Stimulated activated CD4-positive, alpha-beta T cell treated with anti-CD3 and anti-CD28 coated beads, TNF-alpha, amount 100 ng/mL, for 24 hours (primary cell): ENCODE data around the gene CUBN.
A peak's percentile ranks its signal among the peaks of the same experiment; 100 is the strongest.
"Not testable (repeated sequence)": the region's sequence is repeated elsewhere in the genome, so short reads cannot be mapped to it uniquely, and the experiment has no call there.

Source experiments
- DNase-seq, 3 experiments: peaks; one replicate each; pipeline ENCODE4 v3.0.0-alpha.2; 2020; ENCODE audit warnings: low read depth in 3 of 3

Gene CUBN

DNA sequence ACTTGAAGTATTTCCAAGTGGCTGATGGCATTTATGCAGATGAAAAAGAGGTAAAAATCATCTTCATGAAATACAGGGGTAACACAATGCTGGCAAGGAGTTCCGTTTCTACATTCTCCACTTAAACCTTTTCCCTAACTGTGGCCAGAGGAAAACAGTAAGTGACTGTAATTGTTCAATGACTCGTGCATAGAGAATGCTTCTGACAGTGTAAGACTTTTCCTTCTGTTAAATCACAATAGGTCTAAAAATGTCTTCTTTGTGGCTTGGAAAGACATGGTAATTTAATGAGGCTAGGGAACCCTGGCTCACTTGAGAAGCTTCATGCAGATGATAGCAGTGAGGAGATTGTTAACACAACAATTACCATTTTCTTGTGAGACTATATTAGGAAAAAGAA is 262.1 kb downstream of the CUBN start:
- no peak for DNase-seq

DNA sequence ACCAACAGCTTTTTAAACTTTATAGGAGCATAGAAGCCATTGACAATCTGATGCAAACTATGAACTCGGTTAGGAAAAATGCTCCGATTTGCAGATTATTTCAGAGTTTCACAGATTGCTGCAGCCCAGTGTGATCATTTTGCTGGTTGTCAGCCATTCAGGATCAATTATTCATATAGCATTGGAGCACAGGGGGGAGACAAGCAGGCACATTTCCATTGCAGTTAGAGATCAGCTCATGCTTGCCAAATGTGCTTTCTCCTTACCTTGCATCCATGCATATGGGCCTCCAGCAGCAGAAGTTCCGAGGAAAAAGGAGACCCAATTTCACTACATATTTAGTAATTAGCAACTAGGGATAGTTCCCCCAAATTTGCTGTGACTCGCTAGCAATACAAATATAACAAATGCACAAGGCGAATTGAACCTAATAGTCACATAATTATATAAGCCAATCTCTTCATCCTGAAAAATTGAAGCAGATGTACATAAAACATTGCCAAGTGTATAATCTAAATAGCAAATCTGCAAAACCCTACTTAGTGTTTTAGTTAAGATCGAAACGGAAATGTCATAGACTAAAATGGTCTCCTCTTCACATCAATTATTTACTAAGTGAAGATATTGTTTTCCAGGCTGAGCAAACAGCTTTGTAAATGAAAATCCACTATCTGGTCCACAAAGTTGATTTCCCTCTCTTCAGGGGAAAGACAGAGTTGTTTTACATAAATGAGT is 262.9 kb downstream of the CUBN start:
- no peak for DNase-seq

DNA sequence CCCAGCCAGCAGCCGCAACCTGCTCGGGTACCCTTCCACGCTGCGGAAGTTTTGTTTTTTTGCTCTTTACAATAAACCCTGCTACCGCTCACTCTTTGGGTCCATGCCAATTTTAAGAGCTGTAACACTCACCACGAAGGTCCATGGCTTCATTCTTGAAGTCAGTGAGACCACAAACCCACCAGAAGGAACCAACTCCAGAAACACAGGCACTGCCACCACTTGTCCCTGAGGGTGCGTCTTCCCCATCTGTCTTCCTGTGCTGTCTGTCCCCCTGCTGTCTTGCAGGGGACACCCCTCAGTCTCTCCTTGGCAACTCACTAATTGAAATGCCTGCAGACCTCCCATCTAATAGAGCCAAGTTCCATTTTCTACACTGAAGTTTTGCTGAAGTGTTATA is 263.8 kb downstream of the CUBN start:
- DNase-seq: no peak

DNA sequence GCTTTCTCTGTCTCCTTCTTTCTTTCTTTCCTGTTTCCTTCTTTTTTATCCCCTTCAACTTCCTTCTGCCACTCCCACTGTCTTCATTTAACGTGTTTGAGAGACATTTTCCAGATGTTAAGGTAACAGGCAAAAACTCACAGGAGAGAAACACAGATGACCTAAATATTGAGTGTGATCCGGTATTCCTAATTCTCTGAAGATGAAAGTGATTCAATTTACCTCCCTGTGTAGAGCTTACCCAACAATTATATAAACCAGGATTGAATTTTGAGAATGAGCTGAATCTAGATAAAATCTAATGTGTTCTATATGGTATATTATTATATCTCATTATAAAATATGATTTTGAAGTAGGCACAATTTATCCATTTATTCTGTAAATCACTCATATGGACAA is 265.8 kb downstream of the CUBN start:
- DNase-seq: no peak

DNA sequence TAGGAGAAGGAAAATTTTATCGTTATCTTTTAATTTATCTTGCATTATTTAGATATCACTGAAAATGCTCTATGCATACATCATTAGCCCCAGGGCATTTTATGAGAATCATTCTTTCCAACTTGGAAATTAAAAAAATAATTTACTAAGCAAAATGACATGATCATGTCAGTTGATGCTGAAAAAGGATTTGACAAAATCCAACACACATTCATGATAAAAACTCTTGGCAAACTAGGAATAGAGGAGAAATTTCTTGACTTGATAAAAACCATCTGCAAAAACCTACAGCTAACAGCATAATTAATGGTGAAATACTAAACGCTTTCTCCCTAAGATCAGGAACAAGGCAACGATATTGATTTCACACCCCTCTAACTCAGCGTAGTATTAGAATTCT is 272.2 kb downstream of the CUBN start:
- no peak for DNase-seq

DNA sequence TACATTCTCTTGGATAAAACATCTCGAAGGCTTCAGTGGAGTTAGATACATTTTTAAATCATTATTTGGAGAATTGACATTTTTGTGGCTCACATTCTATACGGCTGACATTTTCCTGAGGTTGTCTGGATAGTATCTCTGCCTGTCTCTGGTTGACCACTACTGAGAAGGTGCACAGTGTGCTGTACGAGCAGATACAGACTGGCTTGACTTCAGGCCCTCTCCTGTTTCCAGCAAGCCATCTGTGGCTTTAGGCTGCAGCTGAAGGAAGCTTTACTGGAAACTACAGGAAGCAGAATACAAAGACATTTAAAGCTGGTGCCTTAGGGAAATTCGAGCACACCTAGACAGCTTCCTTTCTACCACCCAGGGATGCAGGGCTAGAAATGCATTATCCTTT is 273.0 kb downstream of the CUBN start:
- no peak for DNase-seq

DNA sequence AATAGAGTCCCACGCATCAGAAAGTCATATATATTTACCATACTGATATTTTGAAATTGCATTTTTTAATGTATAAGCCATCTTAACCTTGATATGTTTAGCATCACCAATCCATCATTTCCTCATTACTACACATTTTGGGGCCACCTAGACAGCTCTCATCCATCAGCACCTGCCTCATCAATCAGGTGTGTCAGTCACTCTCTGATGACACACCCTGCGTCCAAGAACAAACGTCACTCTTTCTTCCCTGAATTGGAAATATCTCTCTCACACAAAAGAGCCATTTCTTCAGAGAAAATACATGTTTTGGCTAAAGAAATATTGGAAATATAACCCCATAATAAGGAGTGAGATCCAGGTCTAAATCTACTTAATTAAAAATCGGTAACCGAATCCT is 273.5 kb downstream of the CUBN start:
- no peak for DNase-seq

DNA sequence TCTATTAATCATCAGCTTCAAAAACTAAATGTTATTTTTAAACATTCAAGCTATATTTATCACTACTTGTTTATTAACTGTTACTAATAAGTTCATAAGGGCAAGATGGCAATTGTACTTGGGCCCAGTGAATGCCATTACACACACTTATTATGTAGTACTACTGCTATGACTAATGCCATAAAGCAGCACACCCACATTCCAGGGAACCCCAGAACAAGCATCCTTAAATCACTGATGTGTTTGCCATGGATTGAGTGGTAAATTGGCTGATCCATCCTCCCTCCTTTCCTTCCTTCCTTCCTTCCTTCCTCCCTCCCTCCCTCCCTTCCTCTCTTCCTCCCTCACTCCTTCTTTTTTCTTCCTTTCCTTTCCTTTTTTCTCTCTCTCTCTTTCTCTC is 275.0 kb downstream of the CUBN start:
- no peak for DNase-seq

DNA sequence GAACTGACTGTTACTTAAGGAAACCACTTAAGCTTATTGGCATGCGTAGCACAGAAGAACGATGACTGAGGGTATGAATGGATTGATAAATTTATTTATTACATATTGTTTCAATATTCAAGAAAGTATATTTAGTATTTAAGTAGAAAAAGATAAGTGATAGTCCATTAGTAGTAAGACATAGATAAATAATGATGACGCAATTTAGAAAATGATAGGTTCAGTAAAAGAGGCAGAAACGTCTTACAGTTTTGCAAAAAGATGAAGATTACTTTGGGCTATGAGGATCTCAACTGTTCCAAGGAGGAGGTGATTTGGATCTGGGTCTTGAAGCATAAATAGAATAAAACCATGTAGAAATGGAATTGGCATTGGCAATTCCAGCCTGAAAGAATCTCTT is 275.8 kb downstream of the CUBN start:
- no peak for DNase-seq

DNA sequence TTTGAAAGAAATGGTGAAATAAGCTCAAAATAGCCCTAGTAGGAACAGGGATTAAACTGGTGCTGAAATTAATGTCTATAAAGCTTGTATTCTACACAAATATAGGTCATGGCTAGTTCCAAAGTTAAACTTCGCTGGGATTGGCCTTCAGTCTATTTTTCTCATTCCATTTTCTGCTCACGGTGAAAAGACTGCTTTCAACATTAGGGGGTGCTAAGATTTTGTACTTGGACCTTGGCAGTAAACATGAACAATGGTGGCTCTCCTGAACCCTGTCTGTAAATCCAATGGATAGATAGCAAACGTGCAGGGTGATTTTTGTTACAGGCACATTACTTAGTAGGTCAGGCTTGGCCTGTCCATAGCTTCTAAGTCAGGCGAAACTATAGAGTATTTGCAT is 276.4 kb downstream of the CUBN start:
- DNase-seq: no peak

DNA sequence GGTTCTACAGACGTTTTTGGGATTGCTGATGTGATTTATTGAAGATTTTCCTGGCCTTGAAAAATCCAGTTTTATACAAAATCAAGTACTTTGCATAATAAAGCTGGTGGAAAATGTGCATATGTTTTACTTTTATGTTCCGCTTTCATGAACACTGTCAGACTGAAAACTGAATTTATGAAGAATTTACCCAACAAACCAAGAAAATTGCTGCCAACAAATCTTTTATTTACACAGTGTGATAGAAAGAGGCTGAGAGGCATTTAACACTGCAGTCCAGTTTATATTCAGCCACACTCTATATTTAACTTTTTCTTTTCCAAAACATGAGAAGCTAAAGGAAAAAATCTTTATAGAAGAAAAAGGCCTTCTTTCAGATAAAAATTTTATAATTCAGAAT is 277.0 kb downstream of the CUBN start:
- DNase-seq: no peak

DNA sequence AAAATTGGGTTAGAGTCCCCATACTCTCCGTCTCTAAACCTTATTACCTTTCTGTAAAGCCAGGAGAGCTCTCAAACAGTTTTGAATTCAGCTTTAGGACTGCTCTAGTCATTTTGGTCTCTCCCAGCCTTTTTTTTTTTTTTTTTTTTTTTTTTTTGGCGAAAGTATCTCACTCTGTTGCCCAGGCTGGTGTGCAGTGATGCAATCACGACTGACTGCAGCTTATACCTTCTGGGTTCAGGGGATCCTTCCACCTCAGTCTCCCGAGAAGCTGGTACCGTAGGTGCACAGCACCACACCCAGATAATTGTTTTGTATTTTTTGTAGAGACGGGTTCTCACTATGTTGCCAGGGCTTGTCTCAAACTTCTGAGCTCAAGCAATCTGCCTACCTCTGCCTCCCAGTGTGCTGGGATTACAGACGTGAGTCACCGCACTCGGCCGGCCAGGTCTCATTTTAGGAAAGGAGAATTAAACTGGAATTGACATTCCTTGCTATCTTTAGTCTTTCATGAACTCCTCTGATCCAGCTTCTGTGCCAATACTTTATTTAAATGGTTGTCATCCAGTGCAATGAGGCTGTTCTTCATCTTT is 281.0 kb downstream of the CUBN start:
- no peak for DNase-seq

DNA sequence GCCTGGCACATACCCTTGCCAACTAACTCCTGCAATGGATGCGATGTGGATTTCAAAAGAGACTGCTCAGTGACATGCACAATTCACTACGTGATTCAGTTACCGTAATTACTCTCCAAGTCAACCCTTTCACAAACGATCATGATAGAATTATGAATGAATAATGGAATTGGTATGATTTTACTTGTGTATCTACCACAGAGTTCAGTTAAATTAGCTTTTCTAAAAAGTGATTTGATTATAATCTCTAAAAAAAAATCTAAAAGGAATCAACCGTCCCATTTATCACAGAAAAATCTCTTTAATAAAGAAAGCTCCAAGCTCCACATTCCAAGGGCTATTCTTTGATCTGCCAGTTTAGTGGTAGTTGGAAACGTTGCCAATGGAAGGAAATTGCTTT is 282.0 kb downstream of the CUBN start:
- no peak for DNase-seq

DNA sequence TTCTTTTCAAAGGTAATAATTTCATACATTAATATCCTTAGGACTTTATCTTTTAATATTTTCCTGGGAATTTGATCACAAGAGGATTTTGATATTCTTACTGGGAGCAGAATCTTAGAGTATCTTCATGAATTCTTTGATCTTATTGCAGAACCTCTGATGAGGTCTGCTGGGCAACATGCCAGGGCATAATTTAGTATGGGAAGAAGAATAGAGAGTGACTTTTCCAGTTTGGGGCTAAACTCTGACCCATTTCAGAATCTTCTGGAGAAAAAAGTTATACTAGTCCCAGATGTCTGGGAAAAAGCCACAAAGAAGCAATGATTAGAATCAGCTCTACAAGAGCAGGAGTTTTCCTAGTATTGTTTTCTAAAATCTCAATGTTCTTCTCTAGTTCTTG is 284.4 kb downstream of the CUBN start:
- no peak for DNase-seq

DNA sequence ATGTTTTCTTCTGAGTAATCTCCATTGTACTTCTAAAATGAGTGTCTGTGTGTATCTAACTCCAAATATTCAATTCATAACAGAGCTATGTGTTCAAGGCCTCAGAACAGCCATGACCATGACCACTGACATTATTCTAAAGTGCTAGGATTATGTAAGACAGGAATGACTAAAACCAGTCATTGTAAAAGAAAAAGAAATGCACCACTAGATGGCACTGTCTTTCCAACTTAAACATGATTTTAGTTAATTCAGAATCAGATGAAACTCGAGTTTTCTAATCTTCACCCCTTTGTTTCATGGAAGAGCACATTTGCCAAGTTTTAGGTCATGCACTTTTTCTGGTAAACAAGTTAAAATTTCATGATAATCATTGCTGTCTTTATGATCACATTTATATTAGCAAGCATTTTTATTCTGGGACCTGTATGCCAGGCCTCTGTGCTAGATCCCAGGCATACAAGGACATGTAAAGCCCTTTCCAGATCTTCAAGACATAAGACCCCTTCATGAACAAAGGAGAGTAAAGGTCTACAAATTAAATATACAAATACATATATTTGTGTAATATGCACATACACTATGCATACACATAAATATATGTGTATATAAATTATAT is 286.2 kb downstream of the CUBN start:
- no peak for DNase-seq

DNA sequence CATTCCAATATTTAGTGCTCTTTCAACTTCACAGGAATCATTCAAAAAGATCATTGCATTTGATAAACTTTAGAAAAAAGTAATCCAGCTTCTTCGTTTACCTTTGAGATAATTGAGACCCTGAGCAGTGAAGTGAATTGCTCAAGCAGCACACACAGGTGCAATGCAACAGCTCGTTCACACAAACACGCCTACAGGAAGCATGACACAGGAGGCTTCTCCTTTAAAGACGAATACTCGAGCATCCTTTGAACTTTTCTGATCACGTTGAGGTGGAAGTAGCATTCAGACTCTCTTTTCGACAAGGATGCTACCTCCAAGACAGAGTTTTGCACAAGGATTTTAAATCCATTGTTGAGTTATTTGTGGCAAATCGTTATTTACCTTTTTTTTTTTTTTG is 294.4 kb downstream of the CUBN start:
- peak in 1 of 3 experiments; percentile 8 for DNase-seq

DNA sequence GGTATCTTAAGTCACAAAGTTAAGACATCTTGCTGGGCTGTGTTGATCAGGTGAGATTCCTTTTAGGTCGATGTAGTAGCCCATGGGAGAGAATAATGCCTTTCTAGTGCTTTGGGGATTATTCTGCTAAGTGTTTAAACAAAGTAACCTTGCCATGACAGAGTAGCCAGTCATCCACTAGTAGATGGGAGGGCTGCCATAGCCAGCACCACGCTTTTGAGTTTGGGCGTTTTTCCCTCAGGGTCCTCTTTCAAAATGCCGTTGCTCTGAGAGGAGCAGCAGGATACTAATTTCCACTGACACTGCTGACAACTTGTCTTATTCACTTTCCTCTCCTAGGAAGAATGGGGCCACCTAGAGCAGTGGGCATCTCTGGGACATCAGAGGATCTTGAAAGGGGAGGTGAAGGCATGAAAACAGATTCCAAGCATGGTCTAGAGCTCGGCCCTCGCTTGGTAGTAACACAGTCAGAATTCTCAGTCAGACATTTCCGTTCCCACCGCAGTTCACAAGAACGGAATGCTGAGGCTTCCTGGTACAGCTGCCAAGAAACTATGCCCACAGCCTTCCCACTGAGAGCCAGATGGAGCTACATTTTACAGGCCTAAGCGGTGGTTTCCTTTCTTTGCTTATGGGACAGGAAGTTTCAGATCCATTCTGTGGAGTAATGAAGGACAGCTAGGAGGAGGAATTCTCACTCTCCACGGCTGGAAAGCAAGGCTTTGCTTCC is 297.1 kb downstream of the CUBN start:
- no peak for DNase-seq

DNA sequence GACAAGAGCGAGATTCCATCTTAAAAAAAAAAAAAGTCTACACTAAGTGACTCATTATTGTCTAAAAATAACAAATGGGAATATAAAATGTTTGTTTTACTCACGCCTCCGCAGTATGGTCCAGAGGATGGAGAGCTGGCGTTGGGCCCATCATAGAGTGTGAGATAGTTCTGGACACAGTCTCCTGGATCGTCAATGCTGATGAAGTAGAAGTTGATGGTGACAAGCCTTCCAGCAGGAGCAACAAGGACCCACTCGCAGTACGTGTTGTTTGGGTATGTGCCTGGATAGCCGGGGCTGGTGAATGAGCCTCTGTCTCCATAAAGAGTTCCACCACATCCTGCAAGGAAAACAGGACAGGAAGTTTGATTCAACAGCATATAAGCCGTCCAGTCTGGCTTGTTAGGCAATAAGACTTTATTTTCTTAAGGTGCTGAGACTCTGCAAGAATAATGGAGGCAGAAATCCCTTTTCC is 300.9 kb downstream of the CUBN start:
- DNase-seq: no peak

DNA sequence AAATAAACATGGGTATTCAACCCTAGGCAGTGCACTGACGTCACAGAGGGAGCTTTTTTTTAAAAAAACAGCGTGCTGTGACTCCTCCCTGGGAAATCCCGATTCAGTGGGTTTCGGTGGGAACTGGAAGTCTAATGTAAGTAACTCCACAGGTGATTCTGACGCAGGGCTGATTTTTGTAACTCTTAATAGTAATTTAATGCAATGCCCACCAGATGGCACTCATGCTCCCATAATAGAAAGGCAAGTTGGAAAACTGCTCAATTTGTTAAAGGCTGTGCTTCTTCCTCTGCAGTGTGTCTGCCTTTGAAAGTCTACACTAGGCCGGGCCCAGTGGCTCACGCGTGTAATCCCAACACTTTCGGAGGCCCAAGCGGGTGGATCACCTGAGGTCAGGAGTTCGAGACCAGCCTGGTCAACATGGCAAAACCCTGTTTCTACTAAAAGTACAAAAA is 301.5 kb downstream of the CUBN start:
- peak; percentile 33 to 52 (median 38) for DNase-seq

DNA sequence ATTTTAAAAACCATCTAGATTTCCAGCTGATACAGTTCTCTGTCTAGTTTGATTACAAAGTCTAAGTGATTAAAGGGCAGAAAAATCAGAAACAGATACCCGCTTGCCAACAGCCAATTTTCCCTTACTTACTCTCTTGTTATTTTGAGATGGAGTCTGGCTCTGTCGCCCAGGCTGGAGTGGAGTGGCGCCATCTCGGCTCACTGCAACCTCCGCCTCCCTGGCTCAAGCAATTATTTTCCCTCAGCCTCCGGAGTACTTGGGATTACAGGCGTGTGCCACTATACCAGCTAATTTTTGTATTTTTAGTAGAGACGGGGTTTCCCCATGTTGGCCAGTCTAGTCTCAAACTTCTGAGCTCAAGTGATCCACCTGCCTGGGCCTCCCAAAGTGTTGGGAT is 302.1 kb downstream of the CUBN start:
- DNase-seq: not testable (repeated sequence)

DNA sequence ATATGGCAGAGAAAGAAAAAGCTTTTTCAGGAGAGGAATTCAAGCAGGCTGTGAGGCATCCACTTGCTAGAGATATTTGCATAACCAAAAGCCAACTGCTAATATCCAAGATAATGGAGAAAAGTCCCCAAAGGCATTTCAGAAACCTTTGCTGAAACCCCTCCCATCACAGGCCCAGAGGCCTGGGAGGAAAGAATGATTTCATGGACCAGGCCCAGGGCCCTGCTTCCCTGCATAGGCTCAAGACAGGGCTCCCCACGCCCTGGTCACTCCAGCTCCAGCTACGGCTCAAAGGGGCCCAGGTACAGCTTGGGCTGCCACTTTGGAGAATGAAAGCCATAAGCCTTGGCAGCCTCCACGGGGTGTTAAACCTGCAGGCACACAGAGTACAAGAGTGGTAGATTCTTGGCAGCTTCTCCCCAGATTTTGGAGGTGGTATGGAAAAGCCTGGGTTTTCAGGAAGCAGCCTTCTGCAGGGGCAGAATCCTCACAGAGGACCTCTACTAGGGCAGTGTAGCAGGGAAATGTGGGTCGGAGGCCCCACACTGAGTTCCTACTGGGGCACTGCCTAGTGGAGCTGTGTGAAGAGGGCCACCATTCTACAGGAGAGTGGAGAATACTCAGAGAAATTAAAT is 306.8 kb downstream of the CUBN start:
- no peak for DNase-seq

DNA sequence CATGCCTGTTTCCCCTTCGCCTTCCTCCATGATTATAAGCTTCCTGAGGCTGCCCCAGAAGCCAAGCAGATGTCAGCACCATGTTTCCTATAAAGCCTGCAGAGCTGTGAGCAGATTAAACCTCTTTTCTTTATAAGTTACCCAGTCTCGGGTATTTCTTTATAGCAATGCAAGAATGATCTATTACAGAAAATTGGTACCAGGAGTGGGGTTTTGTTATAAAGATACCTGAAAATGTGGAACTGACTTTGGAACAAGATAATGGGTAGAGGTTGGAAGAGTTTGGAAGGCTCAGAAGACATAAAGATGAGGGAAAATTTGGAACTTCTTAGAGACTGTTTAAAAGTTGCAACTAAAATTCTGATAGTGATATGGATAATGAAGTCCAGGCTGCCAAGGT is 307.6 kb downstream of the CUBN start:
- DNase-seq: no peak
